Keratinocyte (primary cell): ENCODE measurements around the gene GRIK4. TPM values are rescaled to one million over a fixed set of nuclear protein-coding genes. Genes with fewer than 3 reads are reported as not detected.

Experiments
- DNase-seq: peaks from one replicate; pipeline ENCODE4 v3.0.0-alpha.2; 2011; ENCODE audit warnings: low read depth, missing footprints, low spot score
- FAIRE-seq: peaks from 2 replicates; lab custom pipeline; 2011; peaks lifted over from hg19 to GRCh38; lab: Jason Lieb, UNC
- H2AFZ ChIP-seq: 2 replicates; pipeline ENCODE4 v1.6.0; 2012; ENCODE audit warnings: low read length, control low read depth, inconsistent platforms; ENCODE audit not compliant: control insufficient read depth
- H3K27ac ChIP-seq: 2 replicates; pipeline ENCODE4 v1.5.1; 2011; ENCODE audit warnings: low read length; ENCODE audit not compliant: control insufficient read depth, insufficient read depth
- H3K27me3 ChIP-seq: 3 replicates; pipeline ENCODE4 v1.6.0; 2011; ENCODE audit warnings: low read length; ENCODE audit not compliant: control insufficient read depth, insufficient read depth; ENCODE audit errors: extremely low read depth
- H3K36me3 ChIP-seq, 2 experiments: 2 replicates in 1 of 2; 3 replicates in 1 of 2; pipeline ENCODE4 v1.5.1; 2011; ENCODE audit warnings: low read length in 2 of 2, mild to moderate bottlenecking in 1 of 2; ENCODE audit not compliant: control insufficient read depth in 2 of 2, insufficient read depth in 2 of 2; ENCODE audit errors: extremely low read depth in 1 of 2
- H3K4me1 ChIP-seq: 3 replicates; pipeline ENCODE4 v1.5.1; 2011; ENCODE audit warnings: low read length; ENCODE audit not compliant: control insufficient read depth, insufficient read depth; ENCODE audit errors: extremely low read depth
- H3K4me2 ChIP-seq: 3 replicates; pipeline ENCODE4 v1.6.0; 2011; ENCODE audit warnings: low read depth, low read length; ENCODE audit not compliant: control insufficient read depth, insufficient read depth; ENCODE audit errors: extremely low read depth
- H3K4me3 ChIP-seq, 3 experiments: fragments of 200-600 bp in 1 of 3; sonication (generic) in 1 of 3; 2 replicates in 2 of 3; 3 replicates in 1 of 3; pipeline ENCODE4 v1.5.1; 2011 to 2016; ENCODE audit warnings: low read length in 3 of 3, mild to moderate bottlenecking in 3 of 3, control low read depth in 2 of 3, inconsistent platforms in 1 of 3, low read depth in 1 of 3, mixed read lengths in 1 of 3, mixed run types in 1 of 3, moderate library complexity in 1 of 3; ENCODE audit not compliant: control insufficient read depth in 2 of 3, insufficient read depth in 2 of 3; ENCODE audit errors: extremely low read depth in 1 of 3
- H3K79me2 ChIP-seq: 2 replicates; pipeline ENCODE4 v1.6.0; 2012; ENCODE audit warnings: low read length; ENCODE audit not compliant: control insufficient read depth, insufficient read depth
- H3K9ac ChIP-seq: 3 replicates; pipeline ENCODE4 v1.6.0; 2011; ENCODE audit warnings: low read length; ENCODE audit not compliant: control insufficient read depth, insufficient read depth; ENCODE audit errors: extremely low read depth
- H3K9me1 ChIP-seq: 3 replicates; pipeline ENCODE4 v1.6.0; 2011; ENCODE audit warnings: low read length; ENCODE audit not compliant: control insufficient read depth, insufficient read depth; ENCODE audit errors: extremely low read depth
- H3K9me3 ChIP-seq: 2 replicates; pipeline ENCODE4 v1.5.1; 2012; ENCODE audit warnings: low read depth, low read length; ENCODE audit not compliant: control insufficient read depth
- H4K20me1 ChIP-seq: 3 replicates; pipeline ENCODE4 v1.6.0; 2011; ENCODE audit warnings: low read length; ENCODE audit not compliant: control insufficient read depth, insufficient read depth; ENCODE audit errors: extremely low read depth
- EZH2 ChIP-seq: IDR thresholded peaks from one replicate; pipeline ENCODE4 v1.6.1; 2012; ENCODE audit warnings: inconsistent platforms, mild to moderate bottlenecking, low read length, moderate library complexity
- dilution Hi-C: fragments of 300-500 bp; cut with MboI; formaldehyde crosslinking; loops from one replicate; pipeline ENCODE4 v1.7.0; 2020; ENCODE audit warnings: low sequenced_read_pairs; ENCODE audit not compliant: extremely low pct_ligation_motif_present
- polyA plus RNA-seq, 5 experiments: library from polyadenylated mRNA; depleted of rRNA in 3 of 5; stranded (reverse) in 3 of 5; stranded (forward) in 1 of 5; unstranded in 1 of 5; fragments of >200 nt; gene quantifications; 1 replicate in 1 of 5; 2 replicates in 3 of 5; 3 replicates in 1 of 5; pipeline versions ENCODE4 v1.2.1 to v1.2.3, GENCODE V29; 2011 to 2012; ENCODE audit warnings: missing spikeins in 2 of 5, low read depth in 1 of 5, low replicate concordance in 1 of 5
- TF ChIP-seq, protein P1 (sequence below), 3 experiments: IDR thresholded peaks in 1 of 3; conservative IDR thresholded peaks in 1 of 3; optimal IDR thresholded peaks in 1 of 3; 2 replicates in 2 of 3; 3 replicates in 1 of 3; pipeline versions ENCODE3 to v1.5.1; 2011; ENCODE audit warnings: low read length in 3 of 3, mild to moderate bottlenecking in 3 of 3, moderate library complexity in 2 of 3, control low read depth in 1 of 3, inconsistent platforms in 1 of 3; ENCODE audit not compliant: insufficient read depth in 2 of 3; ENCODE audit errors: extremely low read depth in 1 of 3

Gene GRIK4
- polyA plus RNA-seq, 1 donor (not counting 4 experiments of a cell fraction or from before 2014, with no cell fraction given), result not detected

DNA sequence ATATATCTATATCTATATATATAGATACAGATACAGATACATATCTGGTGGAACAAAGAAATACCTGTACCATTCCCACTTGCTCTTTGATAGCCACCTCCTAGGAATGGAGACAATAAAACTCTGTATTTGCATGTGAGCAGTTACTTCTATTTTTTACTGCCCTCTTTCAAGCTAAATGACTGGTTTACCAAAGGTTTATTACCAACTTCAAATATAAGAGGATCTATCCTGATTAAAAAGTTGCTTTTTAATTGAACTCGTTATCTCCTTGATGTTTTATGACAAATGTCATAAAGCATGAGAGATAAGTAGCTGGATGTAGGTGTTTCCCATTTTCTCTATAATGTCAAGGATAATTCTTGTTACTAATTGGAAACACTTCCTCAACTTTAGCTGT lies 21.7 kb upstream of the GRIK4 start:
- dilution Hi-C loops, result no loop called here
- Histone ChIP-seq H3K27ac (no peak overlapping the region), H3K9ac (no peak overlapping the region), H3K4me3 (no peak overlapping the region), H3K27me3 (no peaks in the 10 kb centered on the region), H3K4me1 (no peaks in the 10 kb centered on the region), H3K36me3 (peaks cover 0 to 8% of the 10 kb centered on the region in 2 experiments), H3K79me2 (no peaks in the 10 kb centered on the region), H2AFZ (no peak overlapping the region), H3K9me3 (no peaks in the 10 kb centered on the region), H4K20me1 (no peaks in the 10 kb centered on the region), H3K4me2 (no peak overlapping the region), H3K9me1 (no peaks in the 10 kb centered on the region)
- FAIRE-seq (no peak), DNase-seq (no peak)
- TF ChIP-seq, protein P1, sequence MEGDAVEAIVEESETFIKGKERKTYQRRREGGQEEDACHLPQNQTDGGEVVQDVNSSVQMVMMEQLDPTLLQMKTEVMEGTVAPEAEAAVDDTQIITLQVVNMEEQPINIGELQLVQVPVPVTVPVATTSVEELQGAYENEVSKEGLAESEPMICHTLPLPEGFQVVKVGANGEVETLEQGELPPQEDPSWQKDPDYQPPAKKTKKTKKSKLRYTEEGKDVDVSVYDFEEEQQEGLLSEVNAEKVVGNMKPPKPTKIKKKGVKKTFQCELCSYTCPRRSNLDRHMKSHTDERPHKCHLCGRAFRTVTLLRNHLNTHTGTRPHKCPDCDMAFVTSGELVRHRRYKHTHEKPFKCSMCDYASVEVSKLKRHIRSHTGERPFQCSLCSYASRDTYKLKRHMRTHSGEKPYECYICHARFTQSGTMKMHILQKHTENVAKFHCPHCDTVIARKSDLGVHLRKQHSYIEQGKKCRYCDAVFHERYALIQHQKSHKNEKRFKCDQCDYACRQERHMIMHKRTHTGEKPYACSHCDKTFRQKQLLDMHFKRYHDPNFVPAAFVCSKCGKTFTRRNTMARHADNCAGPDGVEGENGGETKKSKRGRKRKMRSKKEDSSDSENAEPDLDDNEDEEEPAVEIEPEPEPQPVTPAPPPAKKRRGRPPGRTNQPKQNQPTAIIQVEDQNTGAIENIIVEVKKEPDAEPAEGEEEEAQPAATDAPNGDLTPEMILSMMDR (optimal IDR thresholded peaks at IDR 0.05 in 1 of 3, IDR thresholded peaks at IDR 0.05 in 1 of 3, conservative IDR thresholded peaks at IDR 0.05 in 1 of 3; ENCODE audit: extremely low read depth in 1 of 3, insufficient read depth in 2 of 3, low read length in 3 of 3), result no peak
- no peak for TF ChIP-seq EZH2

GRCh38 chr11:120492486-120492885 lies 19.1 kb upstream of the GRIK4 start:
- H3K4me3 ChIP-seq, result no peak overlapping the region

More at GRCh38 chr11:120492486-120492885, 19.1 kb upstream of the GRIK4 start:
- Histone ChIP-seq H3K27me3 (no peaks in the 10 kb centered on the region), H2AFZ (no peak overlapping the region), H3K9ac (no peak overlapping the region), H3K36me3 (peaks cover 0 to 4% of the 10 kb centered on the region in 2 experiments), H3K4me1 (no peaks in the 10 kb centered on the region), H3K9me3 (no peaks in the 10 kb centered on the region), H3K79me2 (no peaks in the 10 kb centered on the region), H3K27ac (no peak overlapping the region), H3K4me2 (no peak overlapping the region), H4K20me1 (no peaks in the 10 kb centered on the region), H3K9me1 (no peaks in the 10 kb centered on the region)
- TF ChIP-seq EZH2, result no peak
- TF ChIP-seq, protein P1 (optimal IDR thresholded peaks at IDR 0.05 in 1 of 3, IDR thresholded peaks at IDR 0.05 in 1 of 3, conservative IDR thresholded peaks at IDR 0.05 in 1 of 3; ENCODE audit: extremely low read depth in 1 of 3, insufficient read depth in 2 of 3, low read length in 3 of 3), result no peak
- no peak for FAIRE-seq
- dilution Hi-C loops, result no loop called here
- no peak for DNase-seq
